ENCODE measurements around the gene FNDC3B.

- TF ChIP-seq, protein P1, sequence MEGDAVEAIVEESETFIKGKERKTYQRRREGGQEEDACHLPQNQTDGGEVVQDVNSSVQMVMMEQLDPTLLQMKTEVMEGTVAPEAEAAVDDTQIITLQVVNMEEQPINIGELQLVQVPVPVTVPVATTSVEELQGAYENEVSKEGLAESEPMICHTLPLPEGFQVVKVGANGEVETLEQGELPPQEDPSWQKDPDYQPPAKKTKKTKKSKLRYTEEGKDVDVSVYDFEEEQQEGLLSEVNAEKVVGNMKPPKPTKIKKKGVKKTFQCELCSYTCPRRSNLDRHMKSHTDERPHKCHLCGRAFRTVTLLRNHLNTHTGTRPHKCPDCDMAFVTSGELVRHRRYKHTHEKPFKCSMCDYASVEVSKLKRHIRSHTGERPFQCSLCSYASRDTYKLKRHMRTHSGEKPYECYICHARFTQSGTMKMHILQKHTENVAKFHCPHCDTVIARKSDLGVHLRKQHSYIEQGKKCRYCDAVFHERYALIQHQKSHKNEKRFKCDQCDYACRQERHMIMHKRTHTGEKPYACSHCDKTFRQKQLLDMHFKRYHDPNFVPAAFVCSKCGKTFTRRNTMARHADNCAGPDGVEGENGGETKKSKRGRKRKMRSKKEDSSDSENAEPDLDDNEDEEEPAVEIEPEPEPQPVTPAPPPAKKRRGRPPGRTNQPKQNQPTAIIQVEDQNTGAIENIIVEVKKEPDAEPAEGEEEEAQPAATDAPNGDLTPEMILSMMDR (IDR thresholded peaks at IDR 0.05; ENCODE audit: low read length): no peak
- no peak for TF ChIP-seq EZH2 (optimal IDR thresholded peaks at IDR 0.05; ENCODE audit: low read depth, low read length)
- no peak for TF ChIP-seq EZH2phosphoT487 (IDR thresholded peaks at IDR 0.05; ENCODE audit: low read length)
These were observed 330.3 kb downstream of the FNDC3B start for GRCh38 chr3:172369590-172370259.
